ENCODE measurements around the gene SNRPA1.
"Not testable (repeated sequence)": the region's sequence is repeated elsewhere in the genome, so short reads cannot be mapped to it uniquely, and the experiment has no call there.

SNRPA1 gene

DNA sequence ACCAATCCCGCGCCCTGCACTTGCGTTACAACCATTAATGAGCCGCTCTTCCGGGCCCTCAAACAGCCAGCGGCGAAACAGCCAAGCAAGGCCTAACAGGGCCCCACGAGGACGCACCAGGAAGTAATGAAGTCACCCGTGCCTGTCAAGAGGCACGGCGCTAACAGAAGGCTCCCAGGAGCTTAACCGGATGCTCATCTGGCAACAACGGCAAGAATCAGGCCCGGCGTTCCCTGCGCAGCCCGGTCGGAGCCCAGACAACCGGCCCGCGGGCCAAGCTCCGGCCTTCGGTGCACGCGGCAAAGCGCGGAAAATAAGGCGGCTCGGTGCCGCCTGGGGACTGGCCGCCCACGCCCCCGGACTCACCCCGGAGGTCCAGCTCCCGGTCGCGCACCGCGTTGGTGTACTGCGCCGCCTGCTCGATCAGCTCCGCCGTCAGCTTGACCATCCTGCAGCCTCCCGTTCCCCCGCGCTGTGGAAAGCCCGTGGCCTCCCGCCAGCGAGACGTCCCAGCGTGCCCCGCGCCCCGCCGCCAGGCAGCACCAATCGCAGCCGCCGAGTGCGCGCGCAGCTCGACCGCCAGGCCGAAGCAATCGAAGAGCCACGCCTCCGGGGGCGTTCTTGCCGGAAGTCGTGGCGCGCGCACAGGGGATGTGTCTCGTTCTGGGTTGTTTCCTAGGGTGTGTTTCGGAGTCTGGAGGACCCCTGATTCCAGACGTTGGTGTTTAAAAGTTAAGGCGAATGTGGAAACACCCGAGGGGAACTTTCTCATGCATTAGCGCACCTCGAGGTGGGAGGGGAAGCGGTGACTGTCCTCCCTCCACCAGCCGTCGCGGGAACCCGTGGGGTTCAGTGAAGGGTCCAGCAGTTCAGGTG lies at the start of gene SNRPA1:
SNRPA1 (minus strand) TSS at position 518 of the 876 bp plus-strand sequence; CDS start at position 448, 70 bp downstream.
- H3K4me3 ChIP-seq (ENCODE audit: low read depth, low read length) = peak within 1 kb of the TSS; percentile 93

DNA sequence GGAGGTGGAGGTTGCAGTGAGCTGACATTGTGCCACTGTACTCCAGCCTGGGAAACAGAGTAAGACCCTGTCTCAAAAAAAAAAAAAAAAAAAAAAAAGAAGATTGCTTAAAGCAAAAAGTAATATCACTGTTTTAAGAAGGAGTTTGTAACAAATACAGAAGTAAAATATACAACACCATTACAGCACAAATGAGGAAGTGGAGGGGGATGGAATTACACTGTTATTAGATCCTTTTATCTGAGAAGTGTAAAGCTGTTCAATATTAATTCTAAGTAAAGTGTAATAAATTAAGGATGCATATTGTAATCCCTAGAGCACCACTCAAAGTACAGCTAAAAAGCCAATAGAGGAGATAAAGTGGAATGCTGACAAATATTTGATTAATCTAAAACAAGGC lies 47.0 kb upstream of the SNRPA1 start:
- no peak overlapping the region for H3K4me3 ChIP-seq (ENCODE audit: low read depth, low read length)

- no peak overlapping the region for H3K4me3 ChIP-seq (ENCODE audit: low read depth, low read length)
Observed at GRCh38 chr15:101338502-101339057, 43.5 kb upstream of the SNRPA1 start.

GRCh38 chr15:101337976-101338375 lies 42.9 kb upstream of the SNRPA1 start:
- H3K4me3 ChIP-seq (ENCODE audit: low read depth, low read length) = no peak overlapping the region

DNA sequence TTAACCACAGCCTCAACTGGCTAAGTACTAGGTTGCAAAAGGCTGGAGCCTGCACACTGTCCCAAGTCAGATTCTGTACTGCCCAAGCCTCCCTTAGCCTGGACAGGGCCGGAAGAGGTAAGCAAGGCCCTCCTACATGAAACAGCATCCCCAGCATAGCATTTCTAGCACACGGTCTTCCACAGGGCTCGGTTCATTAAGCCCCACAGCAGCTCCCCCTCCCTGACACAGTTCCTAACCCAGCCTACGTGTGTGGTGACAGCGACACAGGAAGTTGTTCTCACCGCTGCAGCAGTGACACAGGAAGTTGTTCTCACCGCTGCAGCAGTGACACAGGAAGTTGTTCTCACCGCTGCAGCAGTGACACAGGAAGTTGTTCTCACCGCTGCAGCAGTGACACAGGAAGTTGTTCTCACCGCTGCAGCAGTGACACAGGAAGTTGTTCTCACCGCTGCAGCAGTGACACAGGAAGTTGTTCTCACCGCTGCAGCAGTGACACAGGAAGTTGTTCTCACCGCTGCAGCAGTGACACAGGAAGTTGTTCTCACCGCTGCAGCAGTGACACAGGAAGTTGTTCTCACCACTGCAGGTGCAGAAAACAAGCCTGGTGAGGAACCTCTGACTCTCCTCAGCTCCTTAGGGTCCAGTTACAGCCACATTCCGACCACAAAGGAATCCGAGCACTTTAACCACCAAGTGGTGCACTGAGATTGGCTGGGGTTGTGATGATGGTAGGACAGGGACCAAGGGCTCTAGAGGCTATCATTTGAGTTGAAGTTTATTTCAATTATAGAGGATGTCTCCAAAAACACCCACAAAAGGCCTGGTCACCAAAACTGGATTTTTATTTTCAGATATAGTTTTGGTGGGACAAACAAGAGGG lies 39.1 kb upstream of the SNRPA1 start:
- not testable (repeated sequence) for H3K4me3 ChIP-seq (ENCODE audit: low read depth, low read length)

DNA sequence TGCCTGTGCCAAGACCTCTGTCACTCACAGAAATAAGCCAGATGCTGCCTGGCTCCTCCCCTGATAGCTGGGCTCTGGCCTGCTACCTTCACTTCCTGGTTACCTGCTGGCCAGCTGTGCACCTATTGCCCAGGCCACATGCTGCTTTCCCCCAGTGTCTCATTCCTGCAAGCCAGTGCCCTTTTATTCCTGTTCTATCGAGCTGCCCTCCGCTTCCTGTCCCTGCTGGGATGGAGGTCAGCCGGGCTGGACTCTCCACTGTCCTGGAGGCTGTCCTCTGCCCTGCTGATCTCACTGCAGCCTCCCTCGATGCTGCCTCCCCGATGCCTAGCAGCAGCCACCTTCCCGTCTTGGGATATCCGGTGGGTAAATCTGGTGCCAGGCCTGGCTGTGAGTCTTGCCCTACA lies 37.0 kb upstream of the SNRPA1 start:
- H3K4me3 ChIP-seq (ENCODE audit: low read depth, low read length) = no peak overlapping the region

DNA sequence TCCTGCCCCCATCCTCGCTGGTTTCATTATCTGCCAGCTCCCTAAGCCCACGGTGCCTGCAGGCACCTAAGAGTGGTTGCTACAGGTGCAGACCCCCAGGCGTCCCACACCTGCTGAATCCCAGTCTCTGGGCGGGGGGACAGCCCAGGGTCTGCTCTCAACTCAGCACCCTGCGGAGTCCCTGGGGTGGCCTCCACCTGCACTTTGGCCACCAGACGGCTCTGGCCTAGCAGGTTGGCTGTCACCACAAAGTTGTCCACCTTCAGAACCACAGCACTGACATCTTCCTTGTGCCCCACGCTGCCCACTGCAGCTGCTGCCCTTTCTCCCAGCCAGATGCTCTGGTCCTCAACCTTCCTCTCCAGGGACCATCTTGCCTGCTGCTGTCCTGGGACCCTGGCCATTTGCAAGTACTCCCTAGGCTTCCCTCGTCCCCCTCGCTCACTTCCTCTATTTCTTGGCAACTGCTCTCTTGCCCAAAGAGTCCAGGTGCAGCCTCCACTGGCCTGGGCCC lies 34.9 kb upstream of the SNRPA1 start:
- no peak overlapping the region for H3K4me3 ChIP-seq (ENCODE audit: low read depth, low read length)

- no peak overlapping the region for H3K4me3 ChIP-seq (ENCODE audit: low read depth, low read length)
Observed at GRCh38 chr15:101329309-101329863, 34.3 kb upstream of the SNRPA1 start.

DNA sequence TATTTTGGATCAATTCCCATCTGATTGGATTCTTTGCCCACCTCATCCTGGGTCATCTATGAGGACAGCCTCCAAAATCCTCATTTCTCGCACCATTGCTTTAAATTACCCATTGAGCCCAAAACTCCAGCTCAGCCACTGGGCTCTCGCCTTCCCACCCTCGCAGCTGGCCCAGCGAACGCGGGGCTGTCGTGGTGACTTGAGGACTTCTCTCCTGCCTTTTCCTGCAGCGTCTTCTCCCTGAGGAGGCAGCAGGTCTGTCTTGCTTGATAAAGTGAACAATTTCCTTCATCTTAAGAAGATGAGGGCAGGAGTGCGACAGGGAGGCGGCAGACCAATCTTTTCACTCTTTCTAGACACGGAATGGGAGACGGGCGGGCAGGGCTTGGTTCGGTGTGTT lies 33.0 kb upstream of the SNRPA1 start:
- no peak overlapping the region for H3K4me3 ChIP-seq (ENCODE audit: low read depth, low read length)

DNA sequence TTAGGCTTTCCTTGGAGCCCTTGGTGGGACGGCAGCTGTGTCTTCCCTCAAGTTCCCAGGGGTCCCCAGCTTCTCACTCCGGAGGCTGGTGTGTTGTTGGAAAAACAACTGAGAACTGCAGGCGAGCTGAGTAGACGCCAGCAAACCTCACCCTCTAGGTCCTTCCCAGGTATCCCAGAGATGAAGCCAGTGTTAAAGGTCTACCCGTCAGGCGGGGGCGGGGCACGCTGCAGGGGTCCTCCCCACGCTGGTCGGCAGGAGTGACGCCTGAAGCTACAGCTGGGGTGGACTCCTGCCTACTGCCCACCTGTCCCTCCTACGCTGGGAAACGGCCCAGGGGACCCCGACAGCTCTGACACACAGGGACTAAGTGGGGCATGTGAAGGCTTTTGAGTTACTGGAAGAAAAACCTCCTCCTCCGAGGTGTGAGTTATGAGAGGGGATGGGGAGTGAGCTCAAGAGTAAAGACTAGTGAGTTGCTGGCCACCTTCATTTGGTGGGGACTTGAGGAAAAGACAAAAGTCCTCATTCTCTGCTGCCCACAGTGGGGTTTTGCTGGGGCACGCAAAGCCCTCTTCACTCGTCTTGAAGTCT lies 32.2 kb upstream of the SNRPA1 start:
- H3K4me3 ChIP-seq (ENCODE audit: low read depth, low read length) = no peak overlapping the region

GRCh38 chr15:101326462-101327146 lies 31.6 kb upstream of the SNRPA1 start:
- no peak overlapping the region for H3K4me3 ChIP-seq (ENCODE audit: low read depth, low read length)

GRCh38 chr15:101326026-101326315 lies 30.9 kb upstream of the SNRPA1 start:
- H3K4me3 ChIP-seq (ENCODE audit: low read depth, low read length) = no peak overlapping the region

- H3K4me3 ChIP-seq (ENCODE audit: low read depth, low read length) = no peak overlapping the region
Observed at GRCh38 chr15:101325263-101326025, 30.4 kb upstream of the SNRPA1 start.

DNA sequence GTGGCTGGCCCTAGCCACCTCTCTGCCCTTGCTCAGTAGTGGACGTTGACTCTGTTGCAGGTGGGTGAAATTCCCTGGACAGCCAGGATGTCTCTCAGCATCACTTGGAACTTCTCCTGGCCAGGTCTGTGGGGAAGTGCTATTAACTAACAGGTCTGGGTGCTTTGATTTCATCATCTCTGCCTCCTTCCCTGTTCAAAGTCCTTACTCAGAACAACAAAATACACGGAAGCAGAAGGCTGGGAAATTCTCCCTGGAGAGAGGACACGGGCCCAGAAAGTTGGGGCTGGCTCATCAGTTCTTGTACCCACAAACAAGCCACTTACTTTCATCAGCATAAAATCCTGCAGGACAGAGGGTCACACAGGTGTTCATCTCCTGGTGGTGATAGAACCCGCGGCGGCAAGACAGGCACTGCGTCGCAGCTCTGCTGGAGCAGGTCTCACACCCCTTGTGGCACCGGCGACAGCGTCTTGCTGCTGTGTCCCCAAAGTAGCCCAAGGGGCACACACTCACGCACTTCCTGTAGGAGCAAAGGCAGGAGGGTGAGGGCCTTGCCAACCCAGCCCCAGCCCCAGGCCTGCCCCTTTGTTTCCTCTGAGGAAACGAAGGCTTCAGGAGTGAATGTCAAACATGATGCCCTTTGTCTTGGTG lies 29.6 kb upstream of the SNRPA1 start:
- H3K4me3 ChIP-seq (ENCODE audit: low read depth, low read length) = no peak overlapping the region

DNA sequence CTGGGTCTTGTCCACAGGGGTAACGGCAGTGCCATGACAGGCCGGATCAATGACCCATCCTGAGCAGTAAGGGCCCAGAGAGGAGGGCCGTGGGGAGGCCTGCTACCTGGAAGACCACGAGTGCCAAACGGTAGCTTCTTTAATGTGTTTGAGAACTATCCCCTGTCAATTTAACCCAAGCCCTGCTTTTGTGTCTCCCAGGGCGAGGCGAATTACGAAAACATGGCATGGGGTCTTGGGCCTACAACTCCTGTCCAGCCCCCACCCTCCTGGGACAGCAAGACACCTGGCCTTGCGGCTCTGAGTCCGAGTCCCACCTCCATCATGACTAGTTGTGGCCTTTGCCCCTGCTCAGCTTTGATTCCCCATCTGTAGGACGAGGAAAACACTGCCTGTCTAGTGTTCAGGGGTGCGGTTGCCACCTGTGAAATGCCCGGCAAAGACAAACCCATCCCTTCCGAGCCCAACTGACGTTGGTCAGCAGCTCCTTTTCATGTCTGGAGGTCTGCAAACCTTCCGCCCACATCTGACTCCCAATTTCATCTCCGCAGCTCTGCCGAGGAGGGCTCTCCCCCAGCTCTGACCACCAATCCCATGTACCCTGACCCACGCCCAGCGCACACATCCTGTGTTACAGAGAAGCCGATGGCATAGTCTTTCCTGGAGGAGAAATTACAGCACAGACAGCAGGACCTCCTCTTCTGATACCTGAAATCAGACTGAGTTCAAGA lies 28.9 kb upstream of the SNRPA1 start:
- H3K4me3 ChIP-seq (ENCODE audit: low read depth, low read length) = no peak overlapping the region

- no peak overlapping the region for H3K4me3 ChIP-seq (ENCODE audit: low read depth, low read length)
Observed at GRCh38 chr15:101322854-101323477, 27.9 kb upstream of the SNRPA1 start.

GRCh38 chr15:101322016-101322695 lies 27.1 kb upstream of the SNRPA1 start:
- H3K4me3 ChIP-seq (ENCODE audit: low read depth, low read length) = no peak overlapping the region

Measured in iPS-11a (cell line).